ENCODE measurements around the gene PI4K2A. TPM values are rescaled to one million over a fixed set of nuclear protein-coding genes. Genes with fewer than 3 reads are reported as not detected.
A peak's percentile ranks its signal among the peaks of the same experiment; 100 is the strongest.

Gene PI4K2A
- total and polyA plus RNA-seq, 2 of the 13 experiments (the other 11 are each of a cell fraction or from before 2014, with no cell fraction given): 10.9 to 14.3 TPM

DNA sequence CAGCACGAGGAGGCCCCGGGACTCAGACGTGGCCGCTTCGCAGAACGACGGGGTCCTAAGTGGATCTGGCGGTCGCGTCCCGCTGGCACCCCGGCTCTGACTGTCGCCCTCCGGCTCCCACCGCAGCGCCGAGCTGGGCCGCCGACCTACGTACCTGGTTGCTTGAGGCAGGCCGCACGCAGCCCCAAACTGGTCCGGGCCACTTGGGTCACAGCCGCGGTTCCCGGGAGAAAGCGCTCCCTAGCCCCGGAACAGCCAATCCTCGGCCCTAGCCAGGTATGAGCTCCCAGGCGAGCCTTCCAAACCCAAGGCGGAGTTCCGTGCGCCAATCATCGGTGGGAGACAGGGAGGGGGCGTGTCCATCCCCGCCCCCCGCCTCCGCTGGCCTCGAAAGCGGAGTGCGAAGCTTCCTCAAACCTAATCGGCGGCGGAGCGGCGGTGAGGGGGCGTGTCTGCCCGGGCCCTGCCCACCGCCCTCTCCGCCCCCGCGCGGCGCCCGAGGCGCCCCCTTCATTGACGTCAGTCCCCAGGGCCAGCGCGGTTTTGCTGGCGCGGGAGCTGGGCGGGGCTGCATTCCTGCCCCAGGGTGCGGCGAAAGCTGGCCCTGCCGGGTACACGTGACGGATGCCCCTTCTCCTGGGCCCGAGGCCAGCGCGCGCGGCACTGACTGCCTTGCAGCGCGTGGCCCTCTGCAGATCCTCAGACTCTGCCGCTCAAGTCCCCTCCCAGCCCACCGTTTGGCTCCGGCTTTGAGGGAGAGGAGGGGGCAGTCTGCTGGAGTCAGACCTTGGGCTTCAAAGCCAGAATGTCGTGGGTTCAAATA is 46.7 kb downstream of the PI4K2A start, which contains the start of gene AVPI1 (continued):
- TF ChIP-seq BRF2 (CRISPR knock-in tag; IDR thresholded peaks at IDR 0.05) (peak; percentile 92), ZNF496 (CRISPR knock-in tag; IDR thresholded peaks at IDR 0.05; ENCODE audit: insufficient replicate concordance) (no peak), ZNF709 (CRISPR knock-in tag; IDR thresholded peaks at IDR 0.05) (peak; percentile 13), MLLT10 (CRISPR knock-in tag; IDR thresholded peaks at IDR 0.05) (no peak), ZNF3 (CRISPR knock-in tag; IDR thresholded peaks at IDR 0.05) (no peak; the same call in 1 of the 2 replicates), ZNF891 (CRISPR knock-in tag; IDR thresholded peaks at IDR 0.05) (no peak), ZNF619 (CRISPR knock-in tag; IDR thresholded peaks at IDR 0.05) (peak; percentile 97; the same call in 1 of the 2 replicates), STAG1 (CRISPR knock-in tag; IDR thresholded peaks at IDR 0.05) (peak; percentile 9; the same call in 1 of the 2 replicates), PPARG (CRISPR knock-in tag; conservative IDR thresholded peaks at IDR 0.05) (peak; percentile 78), MBNL3 (CRISPR knock-in tag; conservative IDR thresholded peaks at IDR 0.05) (no peak), ZNF513 (CRISPR knock-in tag; conservative IDR thresholded peaks at IDR 0.05) (no peak), HMG20B (CRISPR knock-in tag; conservative IDR thresholded peaks at IDR 0.05) (no peak; the same call in 1 of the 2 replicates), YEATS4 (CRISPR knock-in tag; IDR thresholded peaks at IDR 0.05; ENCODE audit: borderline replicate concordance) (peak; percentile 97), ZNF34 (CRISPR knock-in tag; IDR thresholded peaks at IDR 0.05; ENCODE audit: borderline replicate concordance) (no peak), ZBTB8A (CRISPR knock-in tag; IDR thresholded peaks at IDR 0.05; ENCODE audit: borderline replicate concordance, low read depth) (no peak), NONO (IDR thresholded peaks at IDR 0.05) (no peak), NONO (CRISPR knock-in tag; conservative IDR thresholded peaks at IDR 0.05) (peak; percentile 93), CSRNP2 (CRISPR knock-in tag; conservative IDR thresholded peaks at IDR 0.05; ENCODE audit: low read depth) (no peak; the same call in 1 of the 2 replicates), KLF9 (CRISPR knock-in tag; IDR thresholded peaks at IDR 0.05; ENCODE audit: low read depth) (peak; percentile 84; the same call in 1 of the 2 replicates)
- TF ChIP-seq, protein P1, sequence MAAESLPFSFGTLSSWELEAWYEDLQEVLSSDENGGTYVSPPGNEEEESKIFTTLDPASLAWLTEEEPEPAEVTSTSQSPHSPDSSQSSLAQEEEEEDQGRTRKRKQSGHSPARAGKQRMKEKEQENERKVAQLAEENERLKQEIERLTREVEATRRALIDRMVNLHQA (CRISPR knock-in tag; IDR thresholded peaks at IDR 0.05): no peak
- TF ChIP-seq, protein P2, sequence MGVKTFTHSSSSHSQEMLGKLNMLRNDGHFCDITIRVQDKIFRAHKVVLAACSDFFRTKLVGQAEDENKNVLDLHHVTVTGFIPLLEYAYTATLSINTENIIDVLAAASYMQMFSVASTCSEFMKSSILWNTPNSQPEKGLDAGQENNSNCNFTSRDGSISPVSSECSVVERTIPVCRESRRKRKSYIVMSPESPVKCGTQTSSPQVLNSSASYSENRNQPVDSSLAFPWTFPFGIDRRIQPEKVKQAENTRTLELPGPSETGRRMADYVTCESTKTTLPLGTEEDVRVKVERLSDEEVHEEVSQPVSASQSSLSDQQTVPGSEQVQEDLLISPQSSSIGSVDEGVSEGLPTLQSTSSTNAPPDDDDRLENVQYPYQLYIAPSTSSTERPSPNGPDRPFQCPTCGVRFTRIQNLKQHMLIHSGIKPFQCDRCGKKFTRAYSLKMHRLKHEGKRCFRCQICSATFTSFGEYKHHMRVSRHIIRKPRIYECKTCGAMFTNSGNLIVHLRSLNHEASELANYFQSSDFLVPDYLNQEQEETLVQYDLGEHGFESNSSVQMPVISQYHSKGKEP (CRISPR knock-in tag; IDR thresholded peaks at IDR 0.05): peak; percentile 62
- TF ChIP-seq, protein P3, sequence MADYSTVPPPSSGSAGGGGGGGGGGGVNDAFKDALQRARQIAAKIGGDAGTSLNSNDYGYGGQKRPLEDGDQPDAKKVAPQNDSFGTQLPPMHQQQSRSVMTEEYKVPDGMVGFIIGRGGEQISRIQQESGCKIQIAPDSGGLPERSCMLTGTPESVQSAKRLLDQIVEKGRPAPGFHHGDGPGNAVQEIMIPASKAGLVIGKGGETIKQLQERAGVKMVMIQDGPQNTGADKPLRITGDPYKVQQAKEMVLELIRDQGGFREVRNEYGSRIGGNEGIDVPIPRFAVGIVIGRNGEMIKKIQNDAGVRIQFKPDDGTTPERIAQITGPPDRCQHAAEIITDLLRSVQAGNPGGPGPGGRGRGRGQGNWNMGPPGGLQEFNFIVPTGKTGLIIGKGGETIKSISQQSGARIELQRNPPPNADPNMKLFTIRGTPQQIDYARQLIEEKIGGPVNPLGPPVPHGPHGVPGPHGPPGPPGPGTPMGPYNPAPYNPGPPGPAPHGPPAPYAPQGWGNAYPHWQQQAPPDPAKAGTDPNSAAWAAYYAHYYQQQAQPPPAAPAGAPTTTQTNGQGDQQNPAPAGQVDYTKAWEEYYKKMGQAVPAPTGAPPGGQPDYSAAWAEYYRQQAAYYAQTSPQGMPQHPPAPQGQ (CRISPR knock-in tag; IDR thresholded peaks at IDR 0.05; ENCODE audit: borderline replicate concordance): no peak
